Thoracic aorta (tissue), 2 donors: ENCODE results near the gene UROC1. TPM values are rescaled to one million over a fixed set of nuclear protein-coding genes. Genes with fewer than 3 reads are reported as not detected.

Experiments
- ATAC-seq: fragments of 150-250 bp; one replicate; pipeline ENCODE4 v1.8.0; 2017; ENCODE audit warnings: low read depth; ENCODE audit not compliant: insufficient number of reproducible peaks, low FRiP score
- DNase-seq: peaks from one replicate; pipeline ENCODE4 v3.0.0-alpha.2; 2020; ENCODE audit warnings: low spot score
- H3K27ac ChIP-seq, 2 donors: fragments of 200-600 bp; sonication (generic); 1 replicate in 1 of 2; 2 replicates in 1 of 2; pipeline ENCODE4 v1.5.1; 2016; ENCODE audit warnings: mild to moderate bottlenecking in 2 of 2, moderate library complexity in 2 of 2
- H3K27me3 ChIP-seq: fragments of 200-600 bp; sonication (generic); replicated peaks from 2 replicates; pipeline ENCODE4 v1.6.0; 2016; ENCODE audit warnings: mild to moderate bottlenecking; ENCODE audit not compliant: insufficient read depth
- H3K36me3 ChIP-seq: fragments of 200-600 bp; sonication (generic); one replicate; pipeline ENCODE4 v1.5.1; 2016
- H3K4me1 ChIP-seq, 2 donors: fragments of 200-600 bp; sonication (generic); 1 replicate in 1 of 2; 2 replicates in 1 of 2; pipeline versions ENCODE4 v1.5.1 to v1.6.0; 2016; ENCODE audit warnings: low read depth in 2 of 2, mild to moderate bottlenecking in 1 of 2; ENCODE audit not compliant: control insufficient read depth in 1 of 2
- H3K4me3 ChIP-seq: fragments of 200-600 bp; sonication (generic); 2 replicates; pipeline ENCODE4 v1.5.1; 2016; ENCODE audit warnings: mild to moderate bottlenecking
- H3K9me3 ChIP-seq: fragments of 200-600 bp; sonication (generic); 2 replicates; pipeline ENCODE4 v1.5.1; 2016
- CTCF ChIP-seq: fragments of 200-600 bp; sonication (generic); IDR thresholded peaks from one replicate; pipeline ENCODE4 v1.5.1; 2019; ENCODE audit warnings: antibody characterized with exemption
- total RNA-seq, 2 donors: library from RNA; depleted of rRNA; stranded (reverse); fragments of >200 nt; gene quantifications; one replicate each; pipeline versions ENCODE4 v1.1.0 to v1.2.3, GENCODE V29; 2016

Gene UROC1
- total RNA-seq, 2 donors from 2014 or later: not detected

DNA sequence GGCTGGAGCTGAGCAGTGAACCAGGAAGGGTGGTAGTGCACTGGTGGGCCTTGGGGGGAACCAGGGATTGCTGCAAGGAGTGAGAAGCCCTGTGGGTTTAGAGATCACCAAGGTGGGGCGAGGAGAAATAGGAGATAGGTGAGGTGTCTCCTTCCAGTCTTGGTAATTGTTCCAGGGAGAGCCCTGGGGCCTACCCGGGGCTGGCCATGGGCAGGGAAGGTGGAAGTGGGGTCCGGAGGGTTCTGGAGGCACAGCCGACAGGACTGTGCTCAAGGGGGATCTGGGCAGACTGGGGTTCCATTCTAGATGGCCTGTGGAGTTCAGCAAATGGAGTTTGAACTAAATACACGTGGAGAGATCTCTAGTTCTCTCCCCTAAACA is 10.8 kb upstream of the UROC1 start:
- Histone ChIP-seq H3K9me3 (no peaks in the 10 kb centered on the region), H3K27ac (no peak overlapping the region), H3K4me1 (peaks cover 4 to 16% of the 10 kb centered on the region in 2 donors), H3K36me3 (no peaks in the 10 kb centered on the region), H3K27me3 (no peaks in the 10 kb centered on the region), H3K4me3 (no peak overlapping the region)
- TF ChIP-seq CTCF: no peak
- DNase-seq (no peak), ATAC-seq (no peak)

DNA sequence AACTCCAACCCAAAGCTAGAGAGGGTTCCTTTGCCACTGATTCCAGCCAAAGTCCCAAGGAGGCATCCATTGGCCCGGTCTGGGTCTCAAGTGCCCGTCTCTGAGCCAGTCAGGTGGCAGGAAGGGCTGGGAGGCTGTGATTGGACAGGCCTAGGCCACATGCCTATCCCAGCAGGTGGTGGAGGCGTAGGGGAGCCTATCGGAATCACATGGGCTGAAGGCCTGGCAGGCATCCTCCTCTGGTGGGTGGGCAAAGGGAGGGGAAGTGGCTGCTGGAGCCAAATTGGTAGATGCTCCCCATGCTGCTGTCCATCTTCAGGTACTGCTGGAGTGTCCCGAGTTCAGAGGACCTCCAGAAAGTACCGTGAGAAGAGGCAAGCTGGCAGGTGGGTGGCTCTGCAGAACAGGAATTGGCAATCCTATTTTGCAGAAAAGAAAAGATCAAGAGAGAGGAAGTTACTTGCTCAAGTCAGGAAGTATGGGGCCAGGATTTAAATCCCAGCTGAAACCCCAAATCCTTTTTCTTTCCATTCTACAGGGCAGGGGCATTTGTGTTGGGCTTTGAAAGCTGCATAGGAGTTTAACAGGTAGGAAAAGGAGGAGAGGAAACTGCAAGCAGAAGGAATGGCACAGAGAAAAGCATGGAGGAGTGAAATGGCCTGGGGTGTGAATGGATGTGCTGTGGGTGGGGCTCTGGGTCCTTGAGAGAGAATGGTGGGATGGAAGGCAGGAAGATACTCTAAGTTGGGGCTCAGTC is 10.1 kb upstream of the UROC1 start:
- ATAC-seq (no peak), DNase-seq (no peak)
- H3K9me3 ChIP-seq: no peaks in the 10 kb centered on the region
- no peak overlapping the region for H3K4me3 ChIP-seq
- H3K27me3 ChIP-seq: no peaks in the 10 kb centered on the region
- no peaks in the 10 kb centered on the region for H3K36me3 ChIP-seq
- H3K4me1 ChIP-seq: peaks cover 4 to 16% of the 10 kb centered on the region in 2 donors
- no peak for TF ChIP-seq CTCF
- no peak overlapping the region for H3K27ac ChIP-seq

DNA sequence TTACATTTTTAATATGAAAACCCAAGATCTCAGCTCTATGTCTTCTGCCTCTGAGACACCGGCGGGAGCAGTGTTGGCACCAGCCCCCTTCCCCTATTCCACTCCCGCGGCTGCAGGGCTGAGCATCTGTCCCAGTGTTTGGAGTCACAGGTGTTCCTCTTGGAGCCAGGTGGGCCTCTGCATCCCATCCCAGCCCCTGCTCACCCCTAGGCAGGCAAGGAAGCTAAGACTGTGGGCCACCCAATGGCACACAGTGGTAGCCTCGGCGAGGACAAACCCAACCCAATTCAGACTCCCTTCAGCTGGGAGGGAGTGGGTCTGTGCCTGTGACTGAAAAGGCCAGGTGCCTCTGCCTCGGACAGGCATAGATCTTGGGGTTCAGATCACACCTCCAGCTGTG is 9.4 kb upstream of the UROC1 start:
- TF ChIP-seq CTCF: no peak
- H3K36me3 ChIP-seq: no peaks in the 10 kb centered on the region
- no peaks in the 10 kb centered on the region for H3K9me3 ChIP-seq
- H3K4me1 ChIP-seq: peaks cover 4 to 16% of the 10 kb centered on the region in 2 donors
- no peak overlapping the region for H3K27ac ChIP-seq
- DNase-seq (no peak), ATAC-seq (no peak)
- no peaks in the 10 kb centered on the region for H3K27me3 ChIP-seq
- H3K4me3 ChIP-seq: no peak overlapping the region

DNA sequence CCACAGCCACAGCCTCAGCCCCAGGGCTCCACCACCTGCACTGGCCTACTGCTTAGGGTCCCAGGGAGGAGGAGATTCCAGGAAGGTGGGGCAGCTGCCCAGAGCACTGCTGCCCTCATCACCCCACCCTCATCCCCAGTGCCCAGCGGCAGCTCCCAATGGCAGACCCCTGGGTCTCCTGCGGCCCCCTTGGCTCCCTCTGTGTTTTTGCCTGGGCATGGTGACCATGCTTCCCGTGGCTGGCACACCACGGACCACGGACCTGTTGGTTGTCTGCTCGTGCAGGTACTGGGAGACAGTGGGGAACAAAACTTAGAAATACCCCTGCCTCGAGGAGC is 9.1 kb upstream of the UROC1 start:
- Histone ChIP-seq H3K4me3 (no peak overlapping the region), H3K9me3 (no peaks in the 10 kb centered on the region), H3K27ac (no peak overlapping the region), H3K4me1 (peaks cover 4 to 16% of the 10 kb centered on the region in 2 donors), H3K27me3 (no peaks in the 10 kb centered on the region), H3K36me3 (no peaks in the 10 kb centered on the region)
- DNase-seq (no peak), ATAC-seq (no peak)
- TF ChIP-seq CTCF: no peak

GRCh38 chr3:126525853-126526667 is 8.5 kb upstream of the UROC1 start:
- no peak overlapping the region for H3K27ac ChIP-seq
- ATAC-seq (no peak), DNase-seq (no peak)

More at GRCh38 chr3:126525853-126526667, 8.5 kb upstream of the UROC1 start:
- Histone ChIP-seq H3K4me3 (no peak overlapping the region), H3K36me3 (no peaks in the 10 kb centered on the region), H3K27me3 (no peaks in the 10 kb centered on the region), H3K9me3 (no peaks in the 10 kb centered on the region), H3K4me1 (peaks cover 4 to 16% of the 10 kb centered on the region in 2 donors)
- TF ChIP-seq CTCF: no peak
